Measurements from ENCODE around the gene RBM12. TPM values are rescaled to one million over a fixed set of nuclear protein-coding genes. Genes with fewer than 3 reads are reported as not detected.

The RBM12 gene
- total RNA-seq, 4 donors from 2014 or later: 24.7 to 33.8 (median 29.3) TPM

DNA sequence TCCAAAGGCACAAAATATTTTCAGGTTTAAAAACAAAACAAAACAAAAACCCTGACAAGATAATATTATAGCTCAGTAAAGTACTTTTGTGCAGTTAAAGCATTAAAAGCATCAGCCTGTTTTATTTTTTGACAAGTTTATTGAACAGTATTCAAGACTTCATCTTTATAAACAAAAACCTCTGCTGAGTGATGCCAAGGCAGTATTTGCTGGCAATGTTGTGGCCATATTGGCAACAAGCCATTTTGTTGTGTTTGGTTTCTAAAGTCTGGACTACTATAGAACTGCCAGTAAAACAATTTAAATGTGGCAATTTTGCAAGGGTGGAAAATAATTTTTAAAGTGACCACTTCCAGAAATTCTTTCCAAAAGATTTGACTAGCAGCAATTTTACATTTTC, 15.9 kb downstream of the RBM12 start:
- no peak for DNase-seq
- Histone ChIP-seq H3K4me3 (no peak overlapping the region), H3K4me1 (peaks cover 0 to 46% (median 17%) of the 10 kb centered on the region in 4 donors), H3K27ac (peak overlapping the region in 1 of 4 donors; percentile 35), H3K27me3 (no peaks in the 10 kb centered on the region), H3K9me3 (no peaks in the 10 kb centered on the region), H3K36me3 (peaks cover 0 to 12% (median 5%) of the 10 kb centered on the region in 4 donors)
- in situ Hi-C loops (cut with MboI; ENCODE audit: low pct_ligation_motif_present in 1 of 4, low pct_unique_long_range_greater_than_20kb in 1 of 4, low sequenced_read_pairs in 3 of 4) (no loop called here), intact Hi-C loops (cut with DNase I; ENCODE audit: low total_unique reads) (no loop called here)
- TF ChIP-seq, protein P1, sequence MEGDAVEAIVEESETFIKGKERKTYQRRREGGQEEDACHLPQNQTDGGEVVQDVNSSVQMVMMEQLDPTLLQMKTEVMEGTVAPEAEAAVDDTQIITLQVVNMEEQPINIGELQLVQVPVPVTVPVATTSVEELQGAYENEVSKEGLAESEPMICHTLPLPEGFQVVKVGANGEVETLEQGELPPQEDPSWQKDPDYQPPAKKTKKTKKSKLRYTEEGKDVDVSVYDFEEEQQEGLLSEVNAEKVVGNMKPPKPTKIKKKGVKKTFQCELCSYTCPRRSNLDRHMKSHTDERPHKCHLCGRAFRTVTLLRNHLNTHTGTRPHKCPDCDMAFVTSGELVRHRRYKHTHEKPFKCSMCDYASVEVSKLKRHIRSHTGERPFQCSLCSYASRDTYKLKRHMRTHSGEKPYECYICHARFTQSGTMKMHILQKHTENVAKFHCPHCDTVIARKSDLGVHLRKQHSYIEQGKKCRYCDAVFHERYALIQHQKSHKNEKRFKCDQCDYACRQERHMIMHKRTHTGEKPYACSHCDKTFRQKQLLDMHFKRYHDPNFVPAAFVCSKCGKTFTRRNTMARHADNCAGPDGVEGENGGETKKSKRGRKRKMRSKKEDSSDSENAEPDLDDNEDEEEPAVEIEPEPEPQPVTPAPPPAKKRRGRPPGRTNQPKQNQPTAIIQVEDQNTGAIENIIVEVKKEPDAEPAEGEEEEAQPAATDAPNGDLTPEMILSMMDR (IDR thresholded peaks at IDR 0.05): no peak
- TF ChIP-seq POLR2A (IDR thresholded peaks at IDR 0.05) (no peak), EP300 (IDR thresholded peaks at IDR 0.05; ENCODE audit: low read depth) (no peak), POLR2AphosphoS5 (IDR thresholded peaks at IDR 0.05) (peak in 2 of 3 donors; percentile 26 to 48)

DNA sequence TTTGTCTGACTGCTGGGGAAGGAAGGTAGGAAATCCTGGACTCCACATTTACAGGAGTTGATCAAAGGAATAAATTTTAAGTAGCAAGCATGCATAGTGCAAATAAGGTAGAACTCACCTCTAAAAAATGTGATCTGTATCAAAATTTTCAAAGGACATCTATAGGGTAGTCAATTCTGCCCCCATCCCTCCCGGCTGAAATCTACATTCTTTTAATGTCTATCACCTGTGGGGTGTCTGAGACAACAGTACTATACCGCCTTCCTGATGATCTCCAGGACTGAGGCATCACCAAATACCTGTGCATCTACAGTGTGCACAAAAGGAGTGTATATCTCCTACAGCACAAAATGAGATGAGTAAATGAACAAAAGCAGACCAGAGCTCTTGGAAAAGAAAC, 19.9 kb downstream of the RBM12 start:
- Histone ChIP-seq H3K36me3 (no peaks in the 10 kb centered on the region), H3K27ac (no peak overlapping the region), H3K4me3 (no peak overlapping the region), H3K27me3 (no peaks in the 10 kb centered on the region), H3K9me3 (no peaks in the 10 kb centered on the region), H3K4me1 (peaks cover 0 to 18% (median 4%) of the 10 kb centered on the region in 4 donors)
- no peak for TF ChIP-seq EP300 (IDR thresholded peaks at IDR 0.05; ENCODE audit: low read depth)
- TF ChIP-seq POLR2A (IDR thresholded peaks at IDR 0.05): no peak
- TF ChIP-seq POLR2AphosphoS5 (IDR thresholded peaks at IDR 0.05): no peak
- TF ChIP-seq, protein P1 (IDR thresholded peaks at IDR 0.05): no peak
- DNase-seq: no peak
- intact Hi-C loops (cut with DNase I; ENCODE audit: low total_unique reads) (no loop called here), in situ Hi-C loops (cut with MboI; ENCODE audit: low pct_ligation_motif_present in 1 of 4, low pct_unique_long_range_greater_than_20kb in 1 of 4, low sequenced_read_pairs in 3 of 4) (no loop called here)
- WGBS, 2 donors (ENCODE audit: low coverage in 1 of 2): 77 to 80% methylated on average over 2 of the region's 2 CpGs

DNA sequence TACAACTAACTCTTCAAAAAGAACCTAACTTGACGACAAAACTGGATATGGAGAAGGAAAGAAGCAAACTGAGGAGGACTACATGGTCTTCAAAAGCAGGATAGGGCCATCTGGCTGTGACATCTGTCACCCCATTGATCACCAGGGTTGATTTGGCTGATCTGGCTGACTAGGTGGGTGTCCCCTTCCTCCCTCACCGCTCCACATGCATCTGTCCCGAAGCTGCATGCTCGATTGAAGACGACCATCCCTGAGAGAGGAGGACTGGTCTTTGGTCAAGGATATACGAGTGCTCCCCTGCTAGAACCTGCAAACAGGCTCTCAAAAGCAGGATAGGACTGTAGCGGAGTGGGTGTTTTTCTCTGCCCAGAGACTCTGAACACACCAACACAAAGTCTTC, 21.7 kb downstream of the RBM12 start:
- intact Hi-C loops (cut with DNase I; ENCODE audit: low total_unique reads) (no loop called here), in situ Hi-C loops (cut with MboI; ENCODE audit: low pct_ligation_motif_present in 1 of 4, low pct_unique_long_range_greater_than_20kb in 1 of 4, low sequenced_read_pairs in 3 of 4) (no loop called here)
- no peak for DNase-seq

GRCh38 chr20:35641743-35642142, 23.0 kb downstream of the RBM12 start:
- in situ Hi-C loops (cut with MboI; ENCODE audit: low pct_ligation_motif_present in 1 of 4, low pct_unique_long_range_greater_than_20kb in 1 of 4, low sequenced_read_pairs in 3 of 4) (no loop called here), intact Hi-C loops (cut with DNase I; ENCODE audit: low total_unique reads) (no loop called here)
- Histone ChIP-seq H3K4me3 (no peak overlapping the region), H3K9me3 (no peaks in the 10 kb centered on the region), H3K27ac (no peak overlapping the region), H3K36me3 (no peaks in the 10 kb centered on the region), H3K4me1 (no peaks in the 10 kb centered on the region), H3K27me3 (no peaks in the 10 kb centered on the region)
- TF ChIP-seq EP300 (IDR thresholded peaks at IDR 0.05; ENCODE audit: low read depth) (no peak), POLR2AphosphoS5 (IDR thresholded peaks at IDR 0.05) (no peak), POLR2A (IDR thresholded peaks at IDR 0.05) (no peak)
- TF ChIP-seq, protein P1 (IDR thresholded peaks at IDR 0.05): no peak
- no peak for DNase-seq
- WGBS, 2 donors (ENCODE audit: low coverage in 1 of 2): 92% methylated on average over 4 of the region's 4 CpGs; no CpG with 5 or more reads in 1 of the 2 donors

More for the DNA sequence above, 21.7 kb downstream of the RBM12 start:
- H3K36me3 ChIP-seq: no peaks in the 10 kb centered on the region
- 91 to 93% methylated on average over 1 to 7 of the region's 7 CpGs for WGBS, 2 donors (ENCODE audit: low coverage in 1 of 2)
- H3K27me3 ChIP-seq: no peaks in the 10 kb centered on the region
- no peak overlapping the region for H3K4me3 ChIP-seq
- peaks cover 0 to under 1% (median 0%) of the 10 kb centered on the region in 4 donors for H3K4me1 ChIP-seq
- TF ChIP-seq POLR2AphosphoS5 (IDR thresholded peaks at IDR 0.05) (no peak), POLR2A (IDR thresholded peaks at IDR 0.05) (no peak), EP300 (IDR thresholded peaks at IDR 0.05; ENCODE audit: low read depth) (no peak)
- TF ChIP-seq, protein P1 (IDR thresholded peaks at IDR 0.05): no peak
- H3K27ac ChIP-seq: no peak overlapping the region
- no peaks in the 10 kb centered on the region for H3K9me3 ChIP-seq

Measured in transverse colon (tissue), 4 donors.